PFSK-1 (cell line): ENCODE data around the gene TRAPPC12.

Experiments
- FOXP2 ChIP-seq: optimal IDR thresholded peaks from 2 replicates; pipeline ENCODE3; 2011; ENCODE audit warnings: borderline replicate concordance, control low read depth, inconsistent platforms; ENCODE audit not compliant: insufficient read depth; ENCODE audit errors: extremely low read length, extremely low read depth
- POLR2AphosphoS5 ChIP-seq: IDR thresholded peaks from 2 replicates; pipeline ENCODE4 v1.6.1; 2012; ENCODE audit warnings: low read depth, mild to moderate bottlenecking, control low read depth, low read length, moderate library complexity
- REST ChIP-seq, 2 experiments: IDR thresholded peaks; 2 replicates each; pipeline versions ENCODE4 v1.6.1 to v1.8.0; 2011 to 2012; ENCODE audit warnings: low read depth in 2 of 2, low read length in 2 of 2, control low read depth in 1 of 2, inconsistent platforms in 1 of 2, mild to moderate bottlenecking in 1 of 2, moderate library complexity in 1 of 2; ENCODE audit not compliant: insufficient read depth in 1 of 2
- SIN3A ChIP-seq: IDR thresholded peaks from 2 replicates; pipeline ENCODE4 v1.6.1; 2012; ENCODE audit warnings: mild to moderate bottlenecking, low read length, moderate library complexity, borderline replicate concordance; ENCODE audit not compliant: insufficient read depth
- TAF1 ChIP-seq: IDR thresholded peaks from 2 replicates; pipeline ENCODE4 v1.6.1; 2012; ENCODE audit warnings: low read length, control low read depth, borderline replicate concordance; ENCODE audit not compliant: insufficient read depth

Gene TRAPPC12

GRCh38 chr2:3460156-3460555, 80.7 kb downstream of the TRAPPC12 start:
- no peak for TF ChIP-seq REST (IDR thresholded peaks at IDR 0.05; ENCODE audit: insufficient read depth in 1 of 2, low read depth in 2 of 2, low read length in 2 of 2)
- no peak for TF ChIP-seq SIN3A
- TF ChIP-seq TAF1 = no peak
- no peak for TF ChIP-seq FOXP2
- no peak for TF ChIP-seq POLR2AphosphoS5

- no peak for TF ChIP-seq REST (IDR thresholded peaks at IDR 0.05; ENCODE audit: insufficient read depth in 1 of 2, low read depth in 2 of 2, low read length in 2 of 2)
- no peak for TF ChIP-seq SIN3A
- no peak for TF ChIP-seq POLR2AphosphoS5
- TF ChIP-seq FOXP2 = no peak
- no peak for TF ChIP-seq TAF1
These were observed 81.6 kb downstream of the TRAPPC12 start for GRCh38 chr2:3460831-3461800.

DNA sequence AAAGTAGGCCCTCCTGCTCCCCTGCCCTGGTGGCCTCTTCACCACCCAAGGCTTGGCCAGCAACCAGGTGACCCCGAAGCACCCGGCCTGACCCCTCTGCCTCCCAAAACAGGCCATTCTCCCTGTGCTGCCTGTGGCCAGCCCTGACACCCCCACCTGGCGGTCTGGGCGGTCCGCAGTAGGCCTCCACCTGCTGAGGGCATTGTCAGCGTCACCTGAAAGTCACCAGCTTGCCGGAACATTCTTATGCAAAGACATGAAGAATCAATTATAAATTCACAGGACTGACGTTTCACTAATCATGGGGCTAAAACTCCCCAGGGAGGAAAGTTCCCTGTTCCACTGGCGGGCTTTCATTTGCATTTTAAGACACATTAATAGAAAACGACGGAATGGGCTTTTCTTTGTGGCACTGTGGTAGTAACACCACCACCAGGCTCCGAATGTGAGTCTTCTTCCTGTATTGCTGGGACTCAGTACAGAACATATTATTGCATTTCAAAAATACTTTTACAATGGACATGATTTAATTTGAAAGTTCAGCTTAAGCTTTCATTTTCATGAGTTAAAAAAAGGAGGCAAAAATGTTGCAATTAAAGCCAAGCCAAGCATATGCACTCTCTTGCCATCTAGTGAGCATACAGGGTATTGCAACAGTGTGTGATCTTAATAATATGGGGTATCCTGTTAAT, 82.5 kb downstream of the TRAPPC12 start:
- no peak for TF ChIP-seq POLR2AphosphoS5
- TF ChIP-seq FOXP2 = no peak
- TF ChIP-seq SIN3A = no peak
- TF ChIP-seq REST (IDR thresholded peaks at IDR 0.05; ENCODE audit: insufficient read depth in 1 of 2, low read depth in 2 of 2, low read length in 2 of 2) = no peak
- TF ChIP-seq TAF1 = no peak

- no peak for TF ChIP-seq SIN3A
- no peak for TF ChIP-seq REST (IDR thresholded peaks at IDR 0.05; ENCODE audit: insufficient read depth in 1 of 2, low read depth in 2 of 2, low read length in 2 of 2)
- no peak for TF ChIP-seq POLR2AphosphoS5
- no peak for TF ChIP-seq TAF1
- no peak for TF ChIP-seq FOXP2
These were observed 83.1 kb downstream of the TRAPPC12 start for GRCh38 chr2:3462493-3463104.
